Neural cell (in vitro differentiated cells): ENCODE measurements around the gene PCDH9. TPM values are rescaled to one million over a fixed set of nuclear protein-coding genes. Genes with fewer than 3 reads are reported as not detected.

Experiments
- H2AFZ ChIP-seq: fragments of 200-600, 300-800 bp; sonication (generic), shearing (Covaris generic); 2 replicates; pipeline ENCODE4 v1.6.0; 2014; ENCODE audit warnings: low read depth, mild to moderate bottlenecking, antibody characterized with exemption, low read length, moderate library complexity
- H3F3A ChIP-seq: fragments of 200-600 bp; shearing (Covaris generic); 2 replicates; pipeline ENCODE4 v1.6.1; 2016; ENCODE audit warnings: mild to moderate bottlenecking, moderate library complexity, mixed read lengths, antibody characterized with exemption, low read length; ENCODE audit not compliant: insufficient read depth, poor library complexity, severe bottlenecking
- H3K27ac ChIP-seq: fragments of 200-600, 300-800 bp; sonication (generic), shearing (Covaris generic); 2 replicates; pipeline ENCODE4 v1.5.1; 2014; ENCODE audit warnings: mild to moderate bottlenecking, low read length, moderate library complexity
- H3K27me3 ChIP-seq: fragments of 300-800, 200-600 bp; sonication (generic), shearing (Covaris generic); 2 replicates; pipeline ENCODE4 v1.6.0; 2014; ENCODE audit warnings: mild to moderate bottlenecking, low read depth, low read length, moderate library complexity; ENCODE audit not compliant: insufficient read depth
- H3K36me3 ChIP-seq: fragments of 300-800, 200-600 bp; sonication (generic), shearing (Covaris generic); 2 replicates; pipeline ENCODE4 v1.5.1; 2014; ENCODE audit warnings: mild to moderate bottlenecking, antibody characterized with exemption, low read length, moderate library complexity; ENCODE audit not compliant: insufficient read depth
- H3K4me2 ChIP-seq: fragments of 300-800, 200-600 bp; sonication (generic), shearing (Covaris generic); 2 replicates; pipeline ENCODE4 v1.6.0; 2014; ENCODE audit warnings: mild to moderate bottlenecking, low read length
- H3K4me3 ChIP-seq: fragments of 300-800, 200-600 bp; sonication (generic), shearing (Covaris generic); 2 replicates; pipeline ENCODE4 v1.5.1; 2014; ENCODE audit warnings: mild to moderate bottlenecking, low read length, moderate library complexity
- H3K79me2 ChIP-seq: fragments of 200-600 bp; shearing (Covaris generic); replicated peaks from 2 replicates; pipeline ENCODE4 v1.6.0; 2014; ENCODE audit warnings: mild to moderate bottlenecking, low read length, moderate library complexity; ENCODE audit not compliant: insufficient read depth
- H3K9ac ChIP-seq: fragments of 300-800, 200-600 bp; sonication (generic), shearing (Covaris generic); 2 replicates; pipeline ENCODE4 v1.6.1; 2016; ENCODE audit warnings: mild to moderate bottlenecking, low read length, mixed read lengths
- H3K9me2 ChIP-seq: fragments of 200-600 bp; shearing (Covaris generic); 2 replicates; pipeline ENCODE4 v1.6.1; 2016; ENCODE audit warnings: mild to moderate bottlenecking, low read length, mixed read lengths; ENCODE audit not compliant: insufficient read depth
- H3K9me3 ChIP-seq: fragments of 200-600, 300-800 bp; sonication (generic), shearing (Covaris generic); 2 replicates; pipeline ENCODE4 v1.6.1; 2016; ENCODE audit warnings: mild to moderate bottlenecking, mixed run types, low read length, moderate library complexity, mixed read lengths
- H4K20me1 ChIP-seq: fragments of 200-600 bp; shearing (Covaris generic); 2 replicates; pipeline ENCODE4 v1.6.1; 2016; ENCODE audit warnings: mild to moderate bottlenecking, mixed run types; ENCODE audit not compliant: insufficient read depth
- CTCF ChIP-seq: fragments of 450-650 bp; IDR thresholded peaks from 2 replicates; pipeline ENCODE4 v1.5.1; 2014; ENCODE audit warnings: antibody characterized with exemption, mild to moderate bottlenecking, moderate library complexity; ENCODE audit not compliant: poor library complexity, severe bottlenecking
- EP300 ChIP-seq: fragments of 450-650 bp; conservative IDR thresholded peaks from 2 replicates; pipeline ENCODE4 v1.6.1; 2014; ENCODE audit warnings: antibody characterized with exemption, mild to moderate bottlenecking, moderate library complexity; ENCODE audit not compliant: poor library complexity, severe bottlenecking
- EZH2 ChIP-seq: fragments of 200-600, 300-800 bp; shearing (Covaris generic), sonication (generic); IDR thresholded peaks from 2 replicates; pipeline ENCODE4 v1.6.1; 2014; ENCODE audit warnings: antibody characterized with exemption, low read length, borderline replicate concordance, mild to moderate bottlenecking; ENCODE audit not compliant: insufficient read depth, poor library complexity, severe bottlenecking
- MXI1 ChIP-seq: fragments of 450-650 bp; conservative IDR thresholded peaks from 2 replicates; pipeline ENCODE4 v1.6.1; 2014; ENCODE audit warnings: antibody characterized with exemption, mild to moderate bottlenecking; ENCODE audit not compliant: poor library complexity, severe bottlenecking
- POLR2AphosphoS5 ChIP-seq: IDR thresholded peaks from 2 replicates; pipeline ENCODE4 v1.6.1; 2012
- RAD21 ChIP-seq: fragments of 450-650 bp; conservative IDR thresholded peaks from 2 replicates; pipeline ENCODE4 v1.6.1; 2014; ENCODE audit warnings: antibody characterized with exemption, mild to moderate bottlenecking, moderate library complexity
- REST ChIP-seq: IDR thresholded peaks from 2 replicates; pipeline ENCODE4 v1.6.1; 2012; ENCODE audit warnings: borderline replicate concordance
- SMC3 ChIP-seq: fragments of 450-650 bp; conservative IDR thresholded peaks from 2 replicates; pipeline ENCODE4 v1.6.1; 2014; ENCODE audit warnings: antibody characterized with exemption, mild to moderate bottlenecking, moderate library complexity; ENCODE audit not compliant: poor library complexity
- TAF1 ChIP-seq: IDR thresholded peaks from 2 replicates; pipeline ENCODE4 v1.6.1; 2012; ENCODE audit warnings: low read depth
- polyA plus RNA-seq: library from polyadenylated mRNA; depleted of rRNA; stranded (reverse); fragments of >200 nt; gene quantifications from 2 replicates; pipeline ENCODE4 v1.2.3, GENCODE V29; 2014

The PCDH9 gene
- polyA plus RNA-seq, 1 donor from 2014 or later, result 4.6 TPM

- H3K27me3 ChIP-seq, result no peaks in the 10 kb centered on the region
- no peak overlapping the region for H3K4me3 ChIP-seq
- H3K4me2 ChIP-seq, result no peak overlapping the region
- no peaks in the 10 kb centered on the region for H3F3A ChIP-seq
- no peaks in the 10 kb centered on the region for H3K9me2 ChIP-seq
- no peaks in the 10 kb centered on the region for H4K20me1 ChIP-seq
- no peak for TF ChIP-seq EP300
- no peak for TF ChIP-seq CTCF
- TF ChIP-seq SMC3, result no peak
- no peak for TF ChIP-seq EZH2
- TF ChIP-seq RAD21, result no peak
- no peak for TF ChIP-seq TAF1
- no peak for TF ChIP-seq POLR2AphosphoS5
- TF ChIP-seq REST, result no peak
- H3K9ac ChIP-seq, result no peak overlapping the region
- H3K9me3 ChIP-seq, result no peaks in the 10 kb centered on the region
- H3K79me2 ChIP-seq, result no peaks in the 10 kb centered on the region
- H3K27ac ChIP-seq, result no peak overlapping the region
- H3K36me3 ChIP-seq, result no peaks in the 10 kb centered on the region
- no peak overlapping the region for H2AFZ ChIP-seq
Measured at GRCh38 chr13:66992719-66993118, 237.4 kb downstream of the PCDH9 start.

GRCh38 chr13:66992183-66992582, 238.0 kb downstream of the PCDH9 start:
- Histone ChIP-seq H3K27me3 (no peaks in the 10 kb centered on the region), H3K9me3 (no peaks in the 10 kb centered on the region), H4K20me1 (no peaks in the 10 kb centered on the region), H3K9ac (no peak overlapping the region), H3K36me3 (no peaks in the 10 kb centered on the region), H2AFZ (no peak overlapping the region), H3K9me2 (no peaks in the 10 kb centered on the region), H3K79me2 (no peaks in the 10 kb centered on the region), H3F3A (no peaks in the 10 kb centered on the region), H3K4me2 (no peak overlapping the region), H3K4me3 (no peak overlapping the region), H3K27ac (no peak overlapping the region)
- TF ChIP-seq POLR2AphosphoS5, result no peak
- no peak for TF ChIP-seq SMC3
- no peak for TF ChIP-seq MXI1
- TF ChIP-seq CTCF, result no peak
- no peak for TF ChIP-seq EZH2
- TF ChIP-seq EP300, result no peak
- TF ChIP-seq TAF1, result no peak
